ENCODE measurements around the gene CD47. TPM values are rescaled to one million over a fixed set of nuclear protein-coding genes. Genes with fewer than 3 reads are reported as not detected.
A peak's percentile ranks its signal among the peaks of the same experiment; 100 is the strongest.

Gene CD47
- total RNA-seq, 5 donors from 2014 or later (not counting 1 experiment from before 2014, with no cell fraction given) = 154 to 186 (median 161) TPM

- ATAC-seq (replicated peaks in 1 of 4) (no peak), DNase-seq (no peak)
- no peaks in the 10 kb centered on the region for H3K9me3 Mint-ChIP-seq
- Histone ChIP-seq H3K27me3 (replicated peaks in 1 of 2; ENCODE audit: control insufficient read depth in 2 of 2, extremely low read depth in 1 of 2, insufficient read depth in 2 of 2, low read length in 1 of 2) (no peaks in the 10 kb centered on the region), H3K9me3 (no peaks in the 10 kb centered on the region), H3K27ac (ENCODE audit: low read length) (no peak overlapping the region), H3K4me1 (ENCODE audit: control insufficient read depth in 1 of 2, extremely low read depth in 1 of 2, insufficient read depth in 2 of 2, low read length in 2 of 2) (peaks cover 0 to 7% of the 10 kb centered on the region in 2 experiments), H3K4me3 (ENCODE audit: control insufficient read depth in 1 of 2, extremely low read depth in 1 of 2, low read length in 1 of 2) (no peak overlapping the region), H3K36me3 (ENCODE audit: control insufficient read depth in 2 of 2, extremely low read depth in 1 of 2, insufficient read depth in 1 of 2, low read length in 1 of 2) (peaks cover 3 to 83% of the 10 kb centered on the region in 2 donors)
- ChIA-PET POLR2A (no interaction called here), CTCF (no interaction called here)
- peak overlapping the region; percentile 34 to 48 for H3K27ac Mint-ChIP-seq
- no CpG with 5 or more reads among the region's 3 CpGs for WGBS (ENCODE audit: insufficient coverage)
- no peak overlapping the region for H3K4me3 Mint-ChIP-seq
- no peaks in the 10 kb centered on the region for H3K27me3 Mint-ChIP-seq
- H3K4me1 Mint-ChIP-seq = peaks cover 66 to 68% (median 68%) of the 10 kb centered on the region in 3 donors
- peaks cover 69% of the 10 kb centered on the region for H3K36me3 Mint-ChIP-seq
Measured at GRCh38 chr3:108055931-108056330, 34.9 kb downstream of the CD47 start.

- WGBS (ENCODE audit: insufficient coverage) = no CpG with 5 or more reads among the region's 2 CpGs
- ChIA-PET POLR2A (no interaction called here), CTCF (no interaction called here)
- DNase-seq (no peak), ATAC-seq (replicated peaks in 1 of 4) (no peak)
- Mint-ChIP-seq H3K36me3 (peaks cover 63% of the 10 kb centered on the region), H3K27me3 (no peaks in the 10 kb centered on the region), H3K4me1 (peaks cover 56 to 61% (median 61%) of the 10 kb centered on the region in 3 donors), H3K27ac (peak overlapping the region; percentile 12 to 23), H3K9me3 (no peaks in the 10 kb centered on the region), H3K4me3 (no peak overlapping the region)
- peaks cover 3 to 77% of the 10 kb centered on the region in 2 donors for H3K36me3 ChIP-seq (ENCODE audit: control insufficient read depth in 2 of 2, extremely low read depth in 1 of 2, insufficient read depth in 1 of 2, low read length in 1 of 2)
- no peaks in the 10 kb centered on the region for H3K9me3 ChIP-seq
- H3K4me1 ChIP-seq (ENCODE audit: control insufficient read depth in 1 of 2, extremely low read depth in 1 of 2, insufficient read depth in 2 of 2, low read length in 2 of 2) = peaks cover 0 to 7% of the 10 kb centered on the region in 2 experiments
- no peak overlapping the region for H3K27ac ChIP-seq (ENCODE audit: low read length)
- H3K27me3 ChIP-seq (replicated peaks in 1 of 2; ENCODE audit: control insufficient read depth in 2 of 2, extremely low read depth in 1 of 2, insufficient read depth in 2 of 2, low read length in 1 of 2) = no peaks in the 10 kb centered on the region
- H3K4me3 ChIP-seq (ENCODE audit: control insufficient read depth in 1 of 2, extremely low read depth in 1 of 2, low read length in 1 of 2) = no peak overlapping the region
Measured at GRCh38 chr3:108054935-108055334, 35.9 kb downstream of the CD47 start.

- peaks cover 3 to 76% of the 10 kb centered on the region in 2 donors for H3K36me3 ChIP-seq (ENCODE audit: control insufficient read depth in 2 of 2, extremely low read depth in 1 of 2, insufficient read depth in 1 of 2, low read length in 1 of 2)
- no peak for ATAC-seq (replicated peaks in 1 of 4)
- Mint-ChIP-seq H3K9me3 (no peaks in the 10 kb centered on the region), H3K36me3 (peaks cover 59% of the 10 kb centered on the region), H3K27ac (peak overlapping the region; percentile 20 to 74), H3K4me3 (no peak overlapping the region), H3K27me3 (no peaks in the 10 kb centered on the region), H3K4me1 (peaks cover 58 to 60% (median 58%) of the 10 kb centered on the region in 3 donors)
- H3K27ac ChIP-seq (ENCODE audit: low read length) = no peak overlapping the region
- CTCF ChIA-PET = interaction anchor here in 1 of 2 donors (1.0 kb wide), 1 partner anchor 9 kb away, joined by 3 read pairs; no protein-coding TSS in a partner anchor
- H3K27me3 ChIP-seq (replicated peaks in 1 of 2; ENCODE audit: control insufficient read depth in 2 of 2, extremely low read depth in 1 of 2, insufficient read depth in 2 of 2, low read length in 1 of 2) = no peaks in the 10 kb centered on the region
- H3K9me3 ChIP-seq = no peaks in the 10 kb centered on the region
- no peak for DNase-seq
- no peak overlapping the region for H3K4me3 ChIP-seq (ENCODE audit: control insufficient read depth in 1 of 2, extremely low read depth in 1 of 2, low read length in 1 of 2)
- WGBS (ENCODE audit: insufficient coverage) = no CpG with 5 or more reads among the region's 2 CpGs
- POLR2A ChIA-PET = interaction anchor here in 1 of 2 donors (0.6 to 1.0 kb wide), 2 partner anchors 10 to 499 kb away, joined by 3 to 4 read pairs; no protein-coding TSS in a partner anchor
- peaks cover 0 to 7% of the 10 kb centered on the region in 2 experiments for H3K4me1 ChIP-seq (ENCODE audit: control insufficient read depth in 1 of 2, extremely low read depth in 1 of 2, insufficient read depth in 2 of 2, low read length in 2 of 2)
Measured at GRCh38 chr3:108053483-108053882, 37.3 kb downstream of the CD47 start.

GRCh38 chr3:108053067-108053466 lies 37.8 kb downstream of the CD47 start:
- Histone ChIP-seq H3K4me3 (ENCODE audit: control insufficient read depth in 1 of 2, extremely low read depth in 1 of 2, low read length in 1 of 2) (no peak overlapping the region), H3K36me3 (ENCODE audit: control insufficient read depth in 2 of 2, extremely low read depth in 1 of 2, insufficient read depth in 1 of 2, low read length in 1 of 2) (peaks cover 3 to 72% of the 10 kb centered on the region in 2 donors), H3K4me1 (ENCODE audit: control insufficient read depth in 1 of 2, extremely low read depth in 1 of 2, insufficient read depth in 2 of 2, low read length in 2 of 2) (peaks cover 0 to 7% of the 10 kb centered on the region in 2 experiments), H3K9me3 (no peaks in the 10 kb centered on the region), H3K27ac (ENCODE audit: low read length) (no peak overlapping the region), H3K27me3 (replicated peaks in 1 of 2; ENCODE audit: control insufficient read depth in 2 of 2, extremely low read depth in 1 of 2, insufficient read depth in 2 of 2, low read length in 1 of 2) (no peaks in the 10 kb centered on the region)
- POLR2A ChIA-PET = no interaction called here
- Mint-ChIP-seq H3K27ac (peak overlapping the region; percentile 20 to 74), H3K9me3 (no peaks in the 10 kb centered on the region), H3K4me3 (no peak overlapping the region), H3K27me3 (no peaks in the 10 kb centered on the region), H3K4me1 (peaks cover 54 to 57% (median 57%) of the 10 kb centered on the region in 3 donors), H3K36me3 (peaks cover 56% of the 10 kb centered on the region)
- DNase-seq (no peak), ATAC-seq (replicated peaks in 1 of 4) (no peak)
- WGBS (ENCODE audit: insufficient coverage) = 100% methylated on average over 3 of the region's 3 CpGs
- CTCF ChIA-PET = interaction anchor here in 1 of 2 donors (1.0 kb wide), 1 partner anchor 8 kb away, joined by 3 read pairs; no protein-coding TSS in a partner anchor

GRCh38 chr3:108051005-108051404 lies 39.8 kb downstream of the CD47 start:
- peaks cover 50 to 56% (median 53%) of the 10 kb centered on the region in 3 donors for H3K4me1 Mint-ChIP-seq
- ATAC-seq (replicated peaks in 1 of 4) (no peak), DNase-seq (no peak)
- peaks cover 57% of the 10 kb centered on the region for H3K36me3 Mint-ChIP-seq
- WGBS (ENCODE audit: insufficient coverage) = 90% methylated on average over 2 of the region's 3 CpGs
- peak overlapping the region in 1 of 2 donors; percentile 22 for H3K27ac Mint-ChIP-seq
- Histone ChIP-seq H3K9me3 (no peaks in the 10 kb centered on the region), H3K27ac (ENCODE audit: low read length) (no peak overlapping the region), H3K27me3 (replicated peaks in 1 of 2; ENCODE audit: control insufficient read depth in 2 of 2, extremely low read depth in 1 of 2, insufficient read depth in 2 of 2, low read length in 1 of 2) (no peaks in the 10 kb centered on the region), H3K36me3 (ENCODE audit: control insufficient read depth in 2 of 2, extremely low read depth in 1 of 2, insufficient read depth in 1 of 2, low read length in 1 of 2) (peaks cover 3 to 74% of the 10 kb centered on the region in 2 donors), H3K4me3 (ENCODE audit: control insufficient read depth in 1 of 2, extremely low read depth in 1 of 2, low read length in 1 of 2) (no peak overlapping the region), H3K4me1 (ENCODE audit: control insufficient read depth in 1 of 2, extremely low read depth in 1 of 2, insufficient read depth in 2 of 2, low read length in 2 of 2) (peaks cover 0 to 7% of the 10 kb centered on the region in 2 experiments)
- H3K9me3 Mint-ChIP-seq = no peaks in the 10 kb centered on the region
- CTCF ChIA-PET = interaction anchor here in 1 of 2 donors (0.9 kb wide), 1 partner anchor 373 kb away, joined by 4 read pairs; no protein-coding TSS in a partner anchor
- no peak overlapping the region for H3K4me3 Mint-ChIP-seq
- H3K27me3 Mint-ChIP-seq = no peaks in the 10 kb centered on the region
- POLR2A ChIA-PET = no interaction called here

GRCh38 chr3:108047987-108048386 lies 42.8 kb downstream of the CD47 start:
- Histone ChIP-seq H3K4me1 (ENCODE audit: control insufficient read depth in 1 of 2, extremely low read depth in 1 of 2, insufficient read depth in 2 of 2, low read length in 2 of 2) (peaks cover 0 to 2% of the 10 kb centered on the region in 2 experiments), H3K27me3 (replicated peaks in 1 of 2; ENCODE audit: control insufficient read depth in 2 of 2, extremely low read depth in 1 of 2, insufficient read depth in 2 of 2, low read length in 1 of 2) (no peaks in the 10 kb centered on the region), H3K4me3 (ENCODE audit: control insufficient read depth in 1 of 2, extremely low read depth in 1 of 2, low read length in 1 of 2) (no peak overlapping the region), H3K27ac (ENCODE audit: low read length) (no peak overlapping the region), H3K36me3 (ENCODE audit: control insufficient read depth in 2 of 2, extremely low read depth in 1 of 2, insufficient read depth in 1 of 2, low read length in 1 of 2) (peaks cover 2 to 65% of the 10 kb centered on the region in 2 donors), H3K9me3 (no peaks in the 10 kb centered on the region)
- no CpG with 5 or more reads among the region's 1 CpG for WGBS (ENCODE audit: insufficient coverage)
- no peak for ATAC-seq (replicated peaks in 1 of 4)
- Mint-ChIP-seq H3K27ac (peak overlapping the region; percentile 52 to 59), H3K4me3 (no peak overlapping the region), H3K36me3 (peaks cover 58% of the 10 kb centered on the region), H3K9me3 (no peaks in the 10 kb centered on the region), H3K4me1 (peaks cover 37 to 44% (median 42%) of the 10 kb centered on the region in 3 donors), H3K27me3 (no peaks in the 10 kb centered on the region)
- ChIA-PET CTCF (no interaction called here), POLR2A (interaction anchor here (0.5 to 0.6 kb wide), 2 partner anchors 33 to 468 kb away, joined by 5 read pairs; no protein-coding TSS in a partner anchor)
- no peak for DNase-seq
